ENCODE measurements around the gene GALR1. TPM values are rescaled to one million over a fixed set of nuclear protein-coding genes. Genes with fewer than 3 reads are reported as not detected.

Gene GALR1
- total RNA-seq, 2 donors from 2014 or later: not detected

DNA sequence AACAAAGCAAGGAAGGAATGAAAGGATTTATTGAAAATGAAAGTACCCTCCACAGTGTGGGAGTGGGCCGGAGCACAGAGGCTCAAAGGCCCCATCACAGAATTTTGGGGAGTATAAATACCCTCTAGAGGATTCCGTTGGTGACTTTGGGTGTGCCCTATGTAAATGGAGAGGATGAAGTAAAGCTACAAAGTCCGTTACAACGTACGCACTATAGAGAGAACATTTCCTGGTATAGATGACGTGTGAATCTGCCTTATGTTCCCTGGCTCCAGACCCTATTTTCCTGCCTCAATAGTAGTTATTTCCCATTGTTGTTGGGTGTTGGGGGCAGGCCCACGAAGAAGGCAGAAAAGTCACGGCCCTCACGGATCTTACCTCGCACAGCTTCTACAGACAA, 65.3 kb downstream of the GALR1 start:
- Mint-ChIP-seq H3K36me3 (ENCODE audit: insufficient read depth in 2 of 2) (no peaks in the 10 kb centered on the region), H3K4me3 (no peak overlapping the region)
- ATAC-seq (replicated peaks in 1 of 2): no peak

DNA sequence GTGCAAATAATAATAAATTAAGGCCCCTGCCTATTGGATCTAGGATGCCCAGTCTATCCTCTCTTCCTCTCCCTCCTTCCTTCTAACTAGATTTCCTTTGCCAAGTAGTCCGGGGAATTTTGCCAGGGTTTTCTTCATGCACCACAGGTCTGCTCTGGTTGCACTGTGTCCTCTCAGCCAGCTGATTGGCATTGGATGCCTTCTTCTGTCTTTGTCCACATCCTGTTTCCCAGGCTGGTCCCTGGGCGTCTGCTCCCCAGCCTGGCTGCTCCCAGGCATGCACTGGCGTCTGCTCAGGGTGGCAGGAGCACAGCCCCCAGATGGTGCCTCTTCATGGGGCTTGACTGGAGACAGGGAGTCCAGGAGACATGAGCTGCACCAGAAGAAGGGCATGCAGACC, 66.4 kb downstream of the GALR1 start:
- DNase-seq: no peak

More for the DNA sequence above, 65.3 kb downstream of the GALR1 start:
- no peak overlapping the region for H3K27ac Mint-ChIP-seq
- no peaks in the 10 kb centered on the region for H3K9me3 Mint-ChIP-seq
- H3K27me3 Mint-ChIP-seq (ENCODE audit: low read depth): peaks cover 5% of the 10 kb centered on the region
- no peak for DNase-seq
- H3K4me1 Mint-ChIP-seq (ENCODE audit: low read depth): no peaks in the 10 kb centered on the region

DNA sequence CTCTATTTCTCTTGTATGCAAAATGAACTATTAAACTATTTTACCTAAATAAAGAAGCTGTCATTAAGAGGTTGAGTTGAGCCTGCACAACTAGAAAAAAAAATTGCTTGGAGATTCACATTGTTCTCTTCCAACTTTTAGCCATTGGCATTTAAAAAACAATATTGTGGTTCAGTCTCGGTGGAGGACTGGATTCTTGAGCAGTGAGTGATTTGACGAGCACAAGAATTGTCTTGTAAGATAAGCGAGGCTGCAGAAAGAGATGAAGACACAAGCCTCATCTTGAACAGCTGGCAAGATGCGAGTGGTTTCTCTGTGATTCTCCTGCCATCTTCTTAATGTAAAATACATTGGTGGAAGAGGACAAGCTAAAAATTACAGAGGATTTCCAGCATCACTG, 67.0 kb downstream of the GALR1 start:
- H3K4me1 Mint-ChIP-seq (ENCODE audit: low read depth): no peaks in the 10 kb centered on the region
- H3K9me3 Mint-ChIP-seq: no peaks in the 10 kb centered on the region
- no peak overlapping the region for H3K4me3 Mint-ChIP-seq
- ATAC-seq (replicated peaks in 1 of 2) (no peak), DNase-seq (no peak)
- no peak overlapping the region for H3K27ac Mint-ChIP-seq
- peaks cover 16% of the 10 kb centered on the region for H3K27me3 Mint-ChIP-seq (ENCODE audit: low read depth)
- H3K36me3 Mint-ChIP-seq (ENCODE audit: insufficient read depth in 2 of 2): no peaks in the 10 kb centered on the region

More for the DNA sequence above, 66.4 kb downstream of the GALR1 start:
- H3K27me3 Mint-ChIP-seq (ENCODE audit: low read depth): peaks cover 15% of the 10 kb centered on the region
- H3K4me3 Mint-ChIP-seq: no peak overlapping the region
- H3K9me3 Mint-ChIP-seq: no peaks in the 10 kb centered on the region
- ATAC-seq (replicated peaks in 1 of 2): no peak
- H3K4me1 Mint-ChIP-seq (ENCODE audit: low read depth): no peaks in the 10 kb centered on the region
- no peak overlapping the region for H3K27ac Mint-ChIP-seq
- H3K36me3 Mint-ChIP-seq (ENCODE audit: insufficient read depth in 2 of 2): no peaks in the 10 kb centered on the region

DNA sequence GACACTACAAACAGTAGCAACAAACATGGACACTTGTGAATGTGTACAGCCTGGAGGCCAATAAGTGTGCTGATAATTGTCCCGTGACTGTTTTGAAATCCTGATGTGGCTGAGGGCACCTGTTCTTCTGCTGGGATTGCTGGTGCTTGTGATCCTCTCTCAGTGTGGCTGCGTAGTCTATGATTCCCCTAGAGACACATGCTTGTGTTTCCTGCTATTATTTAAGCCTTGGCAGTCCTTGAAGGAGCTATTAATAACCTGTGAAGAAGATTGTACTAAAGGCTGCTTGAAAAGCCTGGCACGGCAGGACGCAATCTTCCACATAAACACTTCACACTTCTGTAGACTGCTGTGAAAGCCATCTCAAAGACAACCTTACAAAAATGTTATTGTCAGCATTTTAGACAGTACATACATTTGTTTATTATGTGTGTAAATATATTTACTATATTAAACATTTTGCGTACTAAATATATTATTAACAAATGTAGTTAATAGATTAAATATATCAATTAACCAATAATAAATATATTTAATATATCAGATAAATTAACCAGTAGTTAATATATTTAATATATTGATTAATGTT, 71.4 kb downstream of the GALR1 start:
- Mint-ChIP-seq H3K36me3 (ENCODE audit: insufficient read depth in 2 of 2) (no peaks in the 10 kb centered on the region), H3K27ac (no peak overlapping the region), H3K4me1 (ENCODE audit: low read depth) (no peaks in the 10 kb centered on the region), H3K27me3 (ENCODE audit: low read depth) (peaks cover 30% of the 10 kb centered on the region), H3K4me3 (no peak overlapping the region), H3K9me3 (no peaks in the 10 kb centered on the region)
- ATAC-seq (replicated peaks in 1 of 2) (no peak), DNase-seq (no peak)

DNA sequence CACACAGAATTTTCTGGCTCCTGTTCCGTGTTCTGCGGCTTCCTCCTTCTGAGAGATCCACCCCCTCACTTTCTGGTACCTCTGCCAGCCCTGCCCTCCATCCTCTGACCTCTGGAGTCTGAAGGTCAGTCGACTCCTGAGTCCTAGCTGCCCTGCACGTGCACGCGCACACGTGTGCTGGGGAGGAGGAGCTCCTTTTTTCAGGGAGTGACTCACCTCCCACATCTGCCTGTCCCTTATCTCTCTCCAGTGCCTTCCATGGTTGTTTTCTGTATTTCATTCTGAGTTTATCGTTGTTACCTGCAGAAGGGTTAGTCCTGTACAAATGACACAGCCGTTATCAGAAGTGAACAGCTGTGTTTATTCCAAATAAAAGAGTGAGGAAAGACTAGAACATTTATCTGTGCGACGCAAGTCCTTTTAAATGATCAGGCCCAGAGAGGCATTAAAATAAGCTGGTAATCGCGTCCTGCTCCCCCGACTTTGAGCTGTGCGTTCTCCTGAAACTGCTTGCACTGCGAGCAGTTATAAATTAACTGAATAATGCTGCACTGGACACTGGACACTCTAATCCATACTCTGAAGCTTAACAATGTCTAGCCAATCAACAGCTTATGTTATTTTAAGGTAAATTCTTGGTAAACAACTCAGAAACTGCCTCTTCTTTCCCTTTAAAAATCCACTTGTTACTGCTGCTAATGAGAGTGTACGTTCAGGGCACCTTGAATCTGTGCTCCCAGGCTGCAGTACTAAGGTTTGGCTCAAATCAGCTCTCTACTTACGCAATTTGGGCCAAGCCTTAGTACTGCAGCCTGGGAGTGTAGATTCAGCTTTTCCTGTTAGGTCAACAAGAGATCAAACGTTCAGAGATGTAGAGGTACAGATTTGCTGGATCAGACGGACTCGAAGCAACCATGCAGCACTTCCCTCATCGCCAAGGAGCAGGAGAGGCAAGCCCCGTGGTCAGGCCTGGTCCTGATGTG, 72.5 kb downstream of the GALR1 start:
- Mint-ChIP-seq H3K9me3 (no peaks in the 10 kb centered on the region), H3K4me3 (no peak overlapping the region), H3K27me3 (ENCODE audit: low read depth) (peaks cover 30% of the 10 kb centered on the region), H3K4me1 (ENCODE audit: low read depth) (no peaks in the 10 kb centered on the region), H3K36me3 (ENCODE audit: insufficient read depth in 2 of 2) (no peaks in the 10 kb centered on the region), H3K27ac (no peak overlapping the region)
- no peak for DNase-seq
- no peak for ATAC-seq (replicated peaks in 1 of 2)

DNA sequence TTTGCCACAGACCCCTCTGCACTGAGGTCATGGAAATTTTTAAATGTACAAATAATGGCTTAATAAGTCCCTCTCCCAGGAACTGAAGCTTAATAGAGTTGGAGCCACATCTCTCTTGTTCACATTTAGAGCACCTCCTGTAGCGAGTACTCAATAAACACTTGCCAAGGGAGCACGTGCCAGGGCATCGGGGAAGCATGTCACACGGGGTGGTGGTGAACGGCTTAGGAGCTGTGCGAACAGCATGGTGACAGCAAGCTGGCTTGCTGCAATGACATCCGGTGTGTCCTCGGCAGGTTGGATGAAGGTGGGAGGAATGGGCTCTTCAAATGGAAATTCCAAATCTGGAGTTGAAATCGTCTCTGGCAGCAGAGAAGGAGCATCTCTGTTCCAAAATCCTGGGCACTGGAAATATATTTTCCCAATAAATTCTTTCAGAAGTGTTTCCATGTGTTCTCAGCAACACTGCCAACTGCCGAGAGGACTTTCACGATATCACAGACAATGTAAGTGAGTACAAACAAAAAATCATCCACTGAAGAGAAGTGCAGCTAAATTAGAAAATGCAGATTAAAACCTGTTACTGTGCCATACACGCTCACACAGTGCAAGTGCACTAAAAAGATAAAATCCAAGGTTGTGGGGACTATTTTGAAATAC, 74.1 kb downstream of the GALR1 start:
- peaks cover 0 to under 1% of the 10 kb centered on the region in 2 donors for H3K9me3 Mint-ChIP-seq
- H3K4me1 Mint-ChIP-seq (ENCODE audit: low read depth): no peaks in the 10 kb centered on the region
- peaks cover 38% of the 10 kb centered on the region for H3K27me3 Mint-ChIP-seq (ENCODE audit: low read depth)
- no peak overlapping the region for H3K27ac Mint-ChIP-seq
- H3K36me3 Mint-ChIP-seq (ENCODE audit: insufficient read depth in 2 of 2): peaks cover 0 to 1% of the 10 kb centered on the region in 2 donors
- no peak for ATAC-seq (replicated peaks in 1 of 2)
- no peak overlapping the region for H3K4me3 Mint-ChIP-seq
- DNase-seq: no peak

Other genes starting within 250 kb of the GALR1 start
- 100 to 1,000 TPM; 101 to 107 TPM for gene MBP, start 117.1 kb upstream of the GALR1 start, total RNA-seq

Data from activated T-cell treated with anti-CD3 and anti-CD28 coated beads, Interleukin-2, amount 50 U/mL, for 72 hours (primary cell).